ENCODE results near the gene LY9.

The LY9 gene

GRCh38 chr1:160836561-160836960, 40.6 kb downstream of the LY9 start:
- Mint-ChIP-seq H3K36me3 (ENCODE audit: low read depth) (no peaks in the 10 kb centered on the region), H3K27me3 (ENCODE audit: low read depth, poor library complexity) (peaks cover 13% of the 10 kb centered on the region), H3K4me3 (no peak overlapping the region), H3K9me3 (no peaks in the 10 kb centered on the region), H3K27ac (peak overlapping the region; percentile 81), H3K4me1 (peaks cover 21% of the 10 kb centered on the region)
- DNase-seq, result no peak
- TF ChIP-seq CTCF (IDR thresholded peaks at IDR 0.05), result no peak

- no peak for DNase-seq
- peaks cover 13% of the 10 kb centered on the region for H3K27me3 Mint-ChIP-seq (ENCODE audit: low read depth, poor library complexity)
- H3K9me3 Mint-ChIP-seq, result no peaks in the 10 kb centered on the region
- peaks cover 21% of the 10 kb centered on the region for H3K4me1 Mint-ChIP-seq
- no peaks in the 10 kb centered on the region for H3K36me3 Mint-ChIP-seq (ENCODE audit: low read depth)
- no peak overlapping the region for H3K4me3 Mint-ChIP-seq
- peak overlapping the region; percentile 81 for H3K27ac Mint-ChIP-seq
- no peak for TF ChIP-seq CTCF (IDR thresholded peaks at IDR 0.05)
Observed at GRCh38 chr1:160836981-160837557, 41.1 kb downstream of the LY9 start.

GRCh38 chr1:160837558-160838205, 41.7 kb downstream of the LY9 start:
- TF ChIP-seq CTCF (IDR thresholded peaks at IDR 0.05), result no peak
- Mint-ChIP-seq H3K36me3 (ENCODE audit: low read depth) (no peaks in the 10 kb centered on the region), H3K4me1 (peaks cover 21% of the 10 kb centered on the region), H3K27me3 (ENCODE audit: low read depth, poor library complexity) (peaks cover 13% of the 10 kb centered on the region), H3K9me3 (no peaks in the 10 kb centered on the region), H3K4me3 (no peak overlapping the region), H3K27ac (no peak overlapping the region)
- no peak for DNase-seq

- Mint-ChIP-seq H3K36me3 (ENCODE audit: low read depth) (no peaks in the 10 kb centered on the region), H3K9me3 (no peaks in the 10 kb centered on the region), H3K4me1 (peaks cover 21% of the 10 kb centered on the region), H3K27me3 (ENCODE audit: low read depth, poor library complexity) (peaks cover 19% of the 10 kb centered on the region), H3K4me3 (no peak overlapping the region), H3K27ac (no peak overlapping the region)
- TF ChIP-seq CTCF (IDR thresholded peaks at IDR 0.05), result no peak
- no peak for DNase-seq
Observed at GRCh38 chr1:160838888-160839287, 42.9 kb downstream of the LY9 start.

- DNase-seq, result no peak
- Mint-ChIP-seq H3K4me3 (no peak overlapping the region), H3K9me3 (no peaks in the 10 kb centered on the region), H3K36me3 (ENCODE audit: low read depth) (no peaks in the 10 kb centered on the region), H3K27me3 (ENCODE audit: low read depth, poor library complexity) (peaks cover 19% of the 10 kb centered on the region), H3K27ac (no peak overlapping the region), H3K4me1 (peaks cover 21% of the 10 kb centered on the region)
- no peak for TF ChIP-seq CTCF (IDR thresholded peaks at IDR 0.05)
Observed at GRCh38 chr1:160839746-160840145, 43.8 kb downstream of the LY9 start.

GRCh38 chr1:160841079-160841478, 45.1 kb downstream of the LY9 start:
- H3K36me3 Mint-ChIP-seq (ENCODE audit: low read depth), result no peaks in the 10 kb centered on the region

More at GRCh38 chr1:160841079-160841478, 45.1 kb downstream of the LY9 start:
- Mint-ChIP-seq H3K4me3 (no peak overlapping the region), H3K27me3 (ENCODE audit: low read depth, poor library complexity) (peaks cover 19% of the 10 kb centered on the region), H3K27ac (no peak overlapping the region), H3K9me3 (no peaks in the 10 kb centered on the region), H3K4me1 (peaks cover 21% of the 10 kb centered on the region)
- no peak for DNase-seq
- no peak for TF ChIP-seq CTCF (IDR thresholded peaks at IDR 0.05)

Data from nephron progenitor cell (in vitro differentiated cells).